AG10803 (cell line): ENCODE results near the gene SYT8.

Experiments used
- DNase-seq: peaks from one replicate; pipeline ENCODE4 v3.0.0; 2010; ENCODE audit warnings: low read depth
- H3K4me3 ChIP-seq: 2 replicates; pipeline ENCODE4 v1.5.1; 2011; ENCODE audit warnings: mild to moderate bottlenecking, low read length, control low read depth
- TF ChIP-seq, protein P1 (sequence below): conservative IDR thresholded peaks from 2 replicates; pipeline ENCODE4 v1.5.1; 2011; ENCODE audit warnings: mild to moderate bottlenecking, low read length, control low read depth, inconsistent platforms

SYT8 gene

DNA sequence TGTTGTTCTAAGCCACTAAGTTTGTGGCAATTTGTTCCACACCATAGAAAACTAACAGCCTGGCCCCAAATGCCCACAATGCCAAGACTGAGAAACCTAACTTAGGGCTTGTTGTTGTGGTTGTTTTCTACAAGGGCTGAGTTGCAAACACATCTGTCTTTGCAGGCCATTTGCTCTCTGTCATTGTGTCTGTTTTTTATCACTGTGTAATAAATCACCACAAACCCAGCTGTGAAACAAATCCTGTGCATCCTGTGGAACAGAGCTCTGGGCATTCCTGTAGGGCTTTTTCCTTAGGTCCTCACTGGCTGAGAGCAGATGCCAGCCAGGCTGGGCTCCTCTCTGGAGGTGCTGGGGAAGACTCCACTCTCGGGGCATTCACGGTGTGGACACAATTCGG is 15.7 kb upstream of the SYT8 start:
- TF ChIP-seq, protein P1, sequence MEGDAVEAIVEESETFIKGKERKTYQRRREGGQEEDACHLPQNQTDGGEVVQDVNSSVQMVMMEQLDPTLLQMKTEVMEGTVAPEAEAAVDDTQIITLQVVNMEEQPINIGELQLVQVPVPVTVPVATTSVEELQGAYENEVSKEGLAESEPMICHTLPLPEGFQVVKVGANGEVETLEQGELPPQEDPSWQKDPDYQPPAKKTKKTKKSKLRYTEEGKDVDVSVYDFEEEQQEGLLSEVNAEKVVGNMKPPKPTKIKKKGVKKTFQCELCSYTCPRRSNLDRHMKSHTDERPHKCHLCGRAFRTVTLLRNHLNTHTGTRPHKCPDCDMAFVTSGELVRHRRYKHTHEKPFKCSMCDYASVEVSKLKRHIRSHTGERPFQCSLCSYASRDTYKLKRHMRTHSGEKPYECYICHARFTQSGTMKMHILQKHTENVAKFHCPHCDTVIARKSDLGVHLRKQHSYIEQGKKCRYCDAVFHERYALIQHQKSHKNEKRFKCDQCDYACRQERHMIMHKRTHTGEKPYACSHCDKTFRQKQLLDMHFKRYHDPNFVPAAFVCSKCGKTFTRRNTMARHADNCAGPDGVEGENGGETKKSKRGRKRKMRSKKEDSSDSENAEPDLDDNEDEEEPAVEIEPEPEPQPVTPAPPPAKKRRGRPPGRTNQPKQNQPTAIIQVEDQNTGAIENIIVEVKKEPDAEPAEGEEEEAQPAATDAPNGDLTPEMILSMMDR, result no peak
- DNase-seq, result no peak
- H3K4me3 ChIP-seq, result no peak overlapping the region

GRCh38 chr11:1820463-1821325 is 14.1 kb upstream of the SYT8 start:
- no peak overlapping the region for H3K4me3 ChIP-seq
- peak; percentile 62 for DNase-seq
- TF ChIP-seq, protein P1, result no peak

GRCh38 chr11:1821562-1821961 is 13.2 kb upstream of the SYT8 start:
- DNase-seq, result no peak
- H3K4me3 ChIP-seq, result no peak overlapping the region
- TF ChIP-seq, protein P1, result no peak

GRCh38 chr11:1822648-1823375 is 12.0 kb upstream of the SYT8 start:
- DNase-seq, result no peak
- no peak overlapping the region for H3K4me3 ChIP-seq
- TF ChIP-seq, protein P1, result no peak

- no peak overlapping the region for H3K4me3 ChIP-seq
These were observed 11.2 kb upstream of the SYT8 start for GRCh38 chr11:1823376-1824220.

GRCh38 chr11:1824221-1825038 is 10.4 kb upstream of the SYT8 start:
- TF ChIP-seq, protein P1, result no peak

More at GRCh38 chr11:1823376-1824220, 11.2 kb upstream of the SYT8 start:
- TF ChIP-seq, protein P1, result no peak
- DNase-seq, result no peak

More at GRCh38 chr11:1824221-1825038, 10.4 kb upstream of the SYT8 start:
- no peak overlapping the region for H3K4me3 ChIP-seq
- no peak for DNase-seq
